ENCODE data around the gene BMP7.

GRCh38 chr20:57205606-57206219, 60.7 kb downstream of the BMP7 start:
- TF ChIP-seq EZH2phosphoT487 (IDR thresholded peaks at IDR 0.05; ENCODE audit: insufficient read depth, low read depth) = no peak
- TF ChIP-seq EZH2 (IDR thresholded peaks at IDR 0.05; ENCODE audit: insufficient read depth, poor library complexity, severe bottlenecking) = no peak
